GM12873 (cell line): ENCODE results near the gene SIPA1L3.

Experiments used
- TF ChIP-seq, protein P1 (sequence below): IDR thresholded peaks from 2 replicates; pipeline ENCODE4 v1.5.1; 2012; ENCODE audit warnings: low read depth, mild to moderate bottlenecking, moderate library complexity, low read length, control low read depth; ENCODE audit not compliant: insufficient read depth; ENCODE audit errors: missing control alignments

Gene SIPA1L3

GRCh38 chr19:38019396-38019724, 112.4 kb downstream of the SIPA1L3 start:
- TF ChIP-seq, protein P1, sequence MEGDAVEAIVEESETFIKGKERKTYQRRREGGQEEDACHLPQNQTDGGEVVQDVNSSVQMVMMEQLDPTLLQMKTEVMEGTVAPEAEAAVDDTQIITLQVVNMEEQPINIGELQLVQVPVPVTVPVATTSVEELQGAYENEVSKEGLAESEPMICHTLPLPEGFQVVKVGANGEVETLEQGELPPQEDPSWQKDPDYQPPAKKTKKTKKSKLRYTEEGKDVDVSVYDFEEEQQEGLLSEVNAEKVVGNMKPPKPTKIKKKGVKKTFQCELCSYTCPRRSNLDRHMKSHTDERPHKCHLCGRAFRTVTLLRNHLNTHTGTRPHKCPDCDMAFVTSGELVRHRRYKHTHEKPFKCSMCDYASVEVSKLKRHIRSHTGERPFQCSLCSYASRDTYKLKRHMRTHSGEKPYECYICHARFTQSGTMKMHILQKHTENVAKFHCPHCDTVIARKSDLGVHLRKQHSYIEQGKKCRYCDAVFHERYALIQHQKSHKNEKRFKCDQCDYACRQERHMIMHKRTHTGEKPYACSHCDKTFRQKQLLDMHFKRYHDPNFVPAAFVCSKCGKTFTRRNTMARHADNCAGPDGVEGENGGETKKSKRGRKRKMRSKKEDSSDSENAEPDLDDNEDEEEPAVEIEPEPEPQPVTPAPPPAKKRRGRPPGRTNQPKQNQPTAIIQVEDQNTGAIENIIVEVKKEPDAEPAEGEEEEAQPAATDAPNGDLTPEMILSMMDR = no peak

DNA sequence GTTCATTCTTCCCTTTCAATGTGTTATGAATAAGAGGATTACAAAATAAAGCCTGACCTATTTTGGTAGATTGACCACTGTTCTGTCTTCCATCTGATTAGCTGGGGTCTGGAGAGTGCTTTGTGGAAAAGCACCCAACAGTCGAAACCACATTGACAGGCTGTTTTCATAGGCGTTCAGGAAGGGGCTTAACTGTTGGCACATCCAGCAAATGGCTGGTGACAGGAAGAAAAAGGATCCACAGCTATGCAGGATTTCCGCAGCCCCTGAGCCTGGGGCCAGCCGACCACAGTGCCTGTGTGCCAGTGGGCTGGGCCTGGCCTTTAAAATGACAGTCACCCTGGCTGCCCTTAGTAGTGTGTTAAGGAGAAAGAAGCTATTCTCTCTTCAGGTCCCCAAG, 113.3 kb downstream of the SIPA1L3 start:
- TF ChIP-seq, protein P1 = no peak

DNA sequence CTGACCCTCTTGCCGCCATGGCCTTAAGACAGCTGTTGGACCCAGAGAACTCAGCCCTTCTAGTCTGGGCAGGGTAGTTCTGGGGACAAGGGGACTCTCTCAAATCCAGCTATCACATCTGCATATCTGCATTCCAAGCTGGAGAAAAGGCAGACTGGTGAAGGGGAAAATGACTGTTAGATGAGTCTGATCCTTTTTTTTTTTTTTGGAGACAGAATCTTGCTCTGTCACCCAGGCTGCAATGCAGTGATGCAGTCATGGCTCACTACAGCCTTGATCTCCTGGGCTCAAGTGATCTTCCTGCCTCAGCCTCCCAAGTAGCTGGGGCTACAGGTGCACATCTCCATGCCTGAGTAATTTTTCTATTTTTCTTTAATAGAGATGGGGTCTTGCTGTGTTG, 114.3 kb downstream of the SIPA1L3 start:
- TF ChIP-seq, protein P1 = no peak

DNA sequence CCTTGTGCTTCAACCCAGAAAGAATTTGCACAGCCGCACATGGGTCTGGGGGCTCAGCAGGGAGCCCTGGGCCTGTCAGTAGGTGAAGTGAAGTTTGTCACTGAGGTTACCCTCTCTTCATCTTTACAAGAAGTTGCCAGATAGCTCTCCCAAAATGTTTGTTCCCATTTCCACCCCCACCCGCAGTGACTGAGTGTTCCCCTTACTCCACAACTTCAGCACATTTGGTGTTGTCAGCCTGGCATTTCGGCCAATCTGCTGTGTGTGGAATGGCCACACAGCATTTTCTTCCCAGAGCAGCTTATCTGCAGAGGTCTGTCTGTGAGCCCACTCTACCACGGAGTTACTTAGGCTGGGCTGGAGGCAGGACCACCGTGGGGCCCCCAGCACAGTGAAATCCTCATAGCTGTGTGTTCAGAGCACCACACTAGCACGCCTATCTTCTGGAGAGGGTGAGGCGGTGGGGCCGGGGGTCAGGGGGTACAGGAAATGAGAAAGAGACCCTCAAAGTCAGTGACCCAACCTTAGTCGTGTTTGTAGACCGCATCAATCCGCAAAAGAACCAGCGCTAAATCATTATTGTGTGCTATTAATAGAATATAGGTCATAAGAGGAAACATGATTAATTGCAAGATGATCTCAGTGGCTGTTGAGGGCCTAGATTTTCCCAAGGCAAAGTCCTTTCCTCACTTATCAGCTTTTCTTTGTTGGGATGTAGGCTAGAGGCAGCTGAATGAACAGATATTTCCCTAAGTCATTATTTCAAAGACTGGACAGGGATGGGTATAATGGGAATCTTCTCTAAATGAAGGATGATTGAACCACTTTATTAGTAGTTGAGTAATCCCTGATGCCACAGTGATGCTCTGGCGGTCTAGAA, 116.0 kb downstream of the SIPA1L3 start:
- TF ChIP-seq, protein P1 = no peak

GRCh38 chr19:38023671-38024541, 116.9 kb downstream of the SIPA1L3 start:
- TF ChIP-seq, protein P1 = no peak

DNA sequence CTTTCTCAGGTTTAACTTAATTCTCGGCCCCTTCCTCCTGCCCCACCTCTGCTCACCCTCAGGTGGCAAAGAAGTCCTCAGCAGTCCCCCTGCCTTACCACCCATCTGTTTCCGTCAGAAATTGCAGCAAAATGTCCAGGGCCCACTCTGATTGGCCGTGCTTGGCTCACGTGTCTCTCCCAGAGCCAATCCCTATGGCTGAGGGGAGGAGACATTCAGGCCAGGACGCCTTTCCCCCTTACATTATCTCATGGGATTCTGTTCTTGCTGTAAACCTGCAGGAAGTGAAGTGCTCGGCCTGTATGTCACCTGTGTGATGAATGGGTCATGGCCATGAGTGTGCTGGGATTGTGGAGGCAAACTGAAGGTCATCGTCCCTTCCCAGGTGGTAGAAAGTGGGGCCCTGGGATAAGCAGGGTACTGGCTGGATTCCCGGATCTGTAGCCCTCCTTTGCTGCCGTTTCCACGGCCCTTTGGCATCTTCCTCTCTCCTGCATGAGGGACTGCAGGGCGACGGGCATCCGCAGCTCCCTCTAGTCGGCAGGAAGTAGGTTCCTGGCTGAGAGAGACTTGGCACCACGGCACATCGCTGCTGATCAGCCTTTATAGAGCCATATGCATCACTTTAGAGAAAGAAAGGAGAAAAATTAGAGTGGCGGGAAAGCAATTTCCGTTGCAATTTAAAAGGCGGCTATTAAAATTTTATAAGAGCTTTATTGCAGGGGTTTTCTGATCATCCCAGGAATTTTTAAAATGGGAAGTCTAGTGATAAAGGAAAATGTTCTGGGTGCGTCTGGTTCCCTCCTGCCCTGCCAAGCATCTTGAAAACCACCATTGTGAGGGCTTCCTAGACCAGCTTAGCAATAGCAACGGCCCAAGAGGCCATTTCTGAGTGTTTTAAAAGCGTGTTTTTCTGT, 118.2 kb downstream of the SIPA1L3 start:
- TF ChIP-seq, protein P1 = no peak
